SK-N-DZ (cell line): ENCODE results near the gene DBNDD2. TPM values are rescaled to one million over a fixed set of nuclear protein-coding genes. Genes with fewer than 3 reads are reported as not detected.

Experiments
- DNase-seq: peaks from one replicate; pipeline ENCODE4 v3.0.0-alpha.2; 2015; ENCODE audit warnings: low spot score
- polyA plus RNA-seq, 2 experiments: library from polyadenylated mRNA; depleted of rRNA; stranded (reverse); fragments of >200 nt; gene quantifications; 2 replicates each; pipeline ENCODE4 v1.2.3, GENCODE V29; 2014

Gene DBNDD2
- 39.2 and 41.8 TPM in 2 replicates for polyA plus RNA-seq (2014; cell fraction: cytosol; rRNA removed)
- polyA plus RNA-seq (2014; cell fraction: nucleus; rRNA removed), result 41.2 and 51.5 TPM in 2 replicates

DNA sequence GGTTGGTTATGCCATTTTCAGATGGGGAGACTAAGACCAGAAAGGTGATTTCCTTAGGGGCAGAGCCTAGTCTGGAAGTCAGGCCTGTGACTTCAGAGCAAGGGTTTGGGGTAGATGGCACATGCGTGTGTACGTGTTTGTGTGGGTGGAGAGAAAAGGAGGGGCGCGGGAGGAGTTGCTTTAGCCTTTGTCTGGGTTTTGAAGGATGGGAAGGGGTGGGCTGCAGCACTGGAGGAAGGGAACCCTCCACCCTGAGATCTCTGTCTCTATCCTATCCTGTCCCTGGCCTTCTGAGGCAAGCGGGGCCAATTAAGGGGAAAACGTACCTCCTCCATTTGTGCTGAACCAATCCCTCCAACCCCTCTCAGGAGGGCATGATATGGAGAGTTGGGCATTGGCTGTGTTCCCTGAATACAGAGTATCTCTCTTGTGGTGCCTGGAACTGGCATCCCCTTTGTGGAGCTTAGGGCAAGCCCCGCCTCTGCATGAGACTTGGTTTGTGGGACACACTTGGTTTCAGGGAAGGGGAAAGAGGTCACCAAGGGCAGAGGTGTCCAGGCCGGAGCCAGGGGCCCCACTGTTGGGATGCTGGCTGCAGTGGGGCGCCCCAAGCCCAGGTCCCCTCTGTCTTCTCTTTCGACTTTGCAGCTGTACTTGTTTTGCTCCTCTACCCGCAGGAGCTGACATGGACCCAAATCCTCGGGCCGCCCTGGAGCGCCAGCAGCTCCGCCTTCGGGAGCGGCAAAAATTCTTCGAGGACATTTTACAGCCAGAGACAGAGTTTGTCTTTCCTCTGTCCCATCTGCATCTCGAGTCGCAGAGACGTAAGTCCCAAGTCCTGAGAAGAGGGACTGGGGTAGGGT, at the start of gene DBNDD2:
Gene DBNDD2, plus strand, starts transcription at position 507 of the 863 bp plus-strand sequence. Its CDS starts 179 bp downstream, at position 686.
- DNase-seq, result no peak

- no peak for DNase-seq
These were observed 49.1 kb upstream of the DBNDD2 start for GRCh38 chr20:45359069-45359405.

- no peak for DNase-seq
These were observed 48.5 kb upstream of the DBNDD2 start for GRCh38 chr20:45359406-45360148.

DNA sequence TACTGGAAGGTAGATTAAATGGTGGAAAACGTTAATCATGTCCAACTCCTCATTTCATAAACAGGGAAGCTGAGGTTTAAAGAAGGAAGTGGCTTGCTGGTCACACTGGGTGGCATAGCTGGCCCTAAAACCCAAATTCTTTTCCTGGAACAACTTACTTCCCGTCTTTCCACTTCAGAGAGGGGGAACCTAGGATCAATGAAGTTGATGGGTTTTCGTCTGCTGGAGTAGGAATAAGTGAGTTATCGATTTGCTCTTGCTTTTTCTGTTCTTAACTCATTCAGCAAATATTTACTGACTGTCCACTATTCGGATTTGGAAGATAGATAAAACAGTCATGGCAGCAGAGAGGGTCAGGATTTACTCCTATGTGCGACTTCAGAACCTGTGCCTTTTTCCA, 46.3 kb upstream of the DBNDD2 start:
- DNase-seq, result no peak

- DNase-seq, result peak; percentile 100
These were observed 45.1 kb upstream of the DBNDD2 start, which contains the start of gene SYS1 for GRCh38 chr20:45362804-45363610. Gene SYS1, plus strand, starts transcription at chr20:45363156. Its CDS starts 376 bp downstream, at chr20:45363532.

- DNase-seq, result no peak
These were observed 44.2 kb upstream of the DBNDD2 start for GRCh38 chr20:45363611-45364492.

- no peak for DNase-seq
These were observed 42.6 kb upstream of the DBNDD2 start for GRCh38 chr20:45365444-45365970.

- no peak for DNase-seq
These were observed 41.9 kb upstream of the DBNDD2 start for GRCh38 chr20:45366192-45366591.

GRCh38 chr20:45366631-45367030, 41.5 kb upstream of the DBNDD2 start:
- DNase-seq, result no peak

- no peak for DNase-seq
These were observed 41.0 kb upstream of the DBNDD2 start for GRCh38 chr20:45367126-45367525.

DNA sequence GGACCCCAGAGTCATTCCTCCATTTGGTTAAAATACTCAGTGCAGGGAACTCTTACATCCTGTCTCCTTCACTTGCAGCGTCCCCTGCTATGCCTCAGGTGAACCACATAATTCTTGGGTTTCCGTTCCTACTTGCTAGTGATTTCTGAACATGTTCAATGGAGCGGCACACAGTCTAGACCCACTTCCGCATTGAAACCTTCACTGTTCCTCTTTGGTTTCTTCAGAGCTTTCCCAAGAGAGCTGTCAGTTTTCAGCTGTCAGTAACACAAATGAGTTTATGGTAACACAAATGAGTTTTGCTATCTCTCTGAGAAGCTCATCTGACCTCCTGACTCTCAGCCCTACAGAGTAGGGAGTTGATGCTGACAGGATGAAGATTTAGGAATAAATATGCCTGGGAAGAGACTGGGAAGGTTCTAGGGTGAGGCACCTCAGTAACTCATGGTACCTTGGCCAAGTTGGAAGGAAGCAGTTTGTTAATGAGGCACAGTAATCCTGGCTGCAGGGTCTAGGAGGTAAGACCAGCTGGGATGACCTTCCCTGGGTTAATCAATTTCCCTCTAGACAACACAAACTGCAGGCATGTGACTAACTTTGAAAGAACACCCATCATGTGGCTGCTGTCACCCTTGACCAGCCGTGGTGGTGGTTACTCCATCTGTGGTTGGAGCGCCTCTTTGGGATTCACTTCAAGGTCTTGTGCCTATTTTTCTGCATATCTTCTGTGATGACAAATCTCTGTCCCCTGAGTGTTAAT, 39.7 kb upstream of the DBNDD2 start:
- no peak for DNase-seq

GRCh38 chr20:45370571-45371160, 37.4 kb upstream of the DBNDD2 start:
- no peak for DNase-seq

GRCh38 chr20:45372241-45372640, 35.8 kb upstream of the DBNDD2 start:
- no peak for DNase-seq

DNA sequence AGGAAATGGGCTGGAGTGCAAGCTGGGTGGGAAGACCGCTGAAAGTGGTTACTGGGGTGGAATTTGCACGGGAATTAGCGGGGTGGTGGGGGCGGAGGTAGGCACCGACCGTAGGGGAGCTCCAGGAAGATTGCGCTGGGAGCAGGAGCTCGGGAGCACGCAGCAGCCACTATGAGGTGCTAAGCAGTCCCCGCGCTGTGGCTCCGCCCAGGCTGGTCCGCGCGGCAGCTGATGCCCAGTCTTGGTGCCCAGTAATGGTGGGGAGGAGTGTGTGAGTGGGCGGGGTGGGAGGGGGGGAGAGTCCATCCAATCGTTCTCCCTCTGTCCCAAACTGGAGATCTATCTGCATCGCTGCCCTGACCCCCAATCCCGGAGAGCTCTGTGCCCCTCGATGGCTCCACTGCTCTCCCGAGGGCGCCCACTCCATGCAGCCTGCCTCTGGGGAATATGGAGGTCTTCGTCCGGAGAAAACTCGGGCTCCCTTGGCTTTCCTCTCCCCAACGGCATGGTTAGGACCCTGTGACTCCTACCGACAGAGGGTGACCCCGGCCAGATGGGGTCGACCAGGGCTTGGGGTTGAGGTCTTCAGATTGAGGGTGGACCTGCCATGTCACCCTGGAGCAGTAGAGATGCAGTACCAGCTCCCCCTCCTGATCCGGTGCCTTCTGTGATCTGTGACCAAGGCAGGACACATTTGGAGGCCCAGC, 35.3 kb upstream of the DBNDD2 start:
- no peak for DNase-seq

- peak; percentile 65 for DNase-seq
These were observed 34.6 kb upstream of the DBNDD2 start for GRCh38 chr20:45373353-45374100.

- DNase-seq, result no peak
These were observed 34.0 kb upstream of the DBNDD2 start for GRCh38 chr20:45374101-45374467.

GRCh38 chr20:45374966-45375365, 33.1 kb upstream of the DBNDD2 start:
- DNase-seq, result no peak

DNA sequence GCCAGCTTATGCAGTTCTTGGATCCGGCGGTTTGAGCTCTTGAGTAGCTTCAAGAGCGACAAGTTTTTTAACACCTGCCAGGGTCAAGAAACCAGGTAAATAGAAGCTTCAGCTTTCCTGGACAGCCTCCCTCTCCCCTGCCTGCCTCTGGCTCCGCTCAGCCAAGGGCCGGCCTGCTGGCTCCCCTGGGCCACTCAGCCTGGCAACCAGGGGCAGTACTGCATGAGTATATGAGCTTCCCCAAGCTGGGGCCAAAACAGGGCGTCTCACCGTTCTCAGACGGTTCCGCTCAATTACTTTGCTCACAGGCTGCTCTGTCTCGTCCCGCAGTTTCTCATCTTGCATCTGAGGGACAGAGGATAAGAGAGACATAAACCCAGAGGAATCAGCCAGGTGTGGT, 30.8 kb upstream of the DBNDD2 start:
- DNase-seq, result no peak
